A673 (cell line): ENCODE results near the gene UPK1B. TPM values are rescaled to one million over a fixed set of nuclear protein-coding genes. Genes with fewer than 3 reads are reported as not detected.

Experiments
- BruUV-seq: library from RNA; stranded (reverse); fragments of 400-500 nt; replicated peaks from 2 replicates; lab custom pipeline; 2021; lab: Mats Ljungman, UMichigan
- CTCF ChIA-PET: fragments of 300-600 bp; sonication (Branson Sonifier 250); formaldehyde crosslinking; loops from one replicate; lab custom pipeline; 2022; ENCODE audit warnings: antibody characterized with exemption; lab: Charles Lee
- POLR2A ChIA-PET: fragments of 300-600 bp; sonication (Branson Sonifier 250); formaldehyde crosslinking; loops from one replicate; lab custom pipeline; 2022; ENCODE audit warnings: antibody characterized with exemption; ENCODE audit not compliant: low non-redundant PET; lab: Charles Lee
- DNase-seq: peaks from one replicate; pipeline ENCODE4 v3.0.0-alpha.2; 2015; ENCODE audit warnings: low spot score
- H3K27ac ChIP-seq: fragments of 200-600 bp; sonication (generic); 2 replicates; pipeline ENCODE4 v1.5.1; 2016; ENCODE audit warnings: mixed run types, low read depth, mild to moderate bottlenecking, mixed read lengths, antibody characterized with exemption, low read length; ENCODE audit not compliant: poor library complexity, severe bottlenecking
- H3K27me3 ChIP-seq: fragments of 200-600 bp; sonication (generic); replicated peaks from 2 replicates; pipeline ENCODE4 v1.6.1; 2017; ENCODE audit warnings: mixed run types, low read depth, mild to moderate bottlenecking, mixed read lengths, antibody characterized with exemption, low read length; ENCODE audit not compliant: insufficient read depth, poor library complexity
- H3K36me3 ChIP-seq: fragments of 200-600 bp; sonication (generic); 2 replicates; pipeline ENCODE4 v1.6.1; 2016; ENCODE audit warnings: mixed run types, mild to moderate bottlenecking, mixed read lengths, antibody characterized with exemption, low read length; ENCODE audit not compliant: insufficient read depth, poor library complexity, severe bottlenecking
- H3K4me1 ChIP-seq: fragments of 200-600 bp; sonication (generic); 2 replicates; pipeline ENCODE4 v1.6.1; 2017; ENCODE audit warnings: mixed run types, mild to moderate bottlenecking, mixed read lengths, antibody characterized with exemption, low read length; ENCODE audit not compliant: insufficient read depth, poor library complexity, severe bottlenecking
- H3K4me3 ChIP-seq: fragments of 200-600 bp; sonication (generic); 2 replicates; pipeline ENCODE4 v1.5.1; 2016; ENCODE audit warnings: low read depth, mixed run types, mild to moderate bottlenecking, mixed read lengths, low read length; ENCODE audit not compliant: poor library complexity, severe bottlenecking
- H3K9me3 ChIP-seq: fragments of 200-600 bp; sonication (generic); 2 replicates; pipeline ENCODE4 v1.6.1; 2016; ENCODE audit warnings: mixed run types, low read depth, mild to moderate bottlenecking, mixed read lengths, antibody characterized with exemption, low read length; ENCODE audit not compliant: poor library complexity, severe bottlenecking
- EZH2 ChIP-seq: fragments of 200-600 bp; sonication (generic); IDR thresholded peaks from 2 replicates; pipeline ENCODE4 v1.6.1; 2017; ENCODE audit warnings: borderline replicate concordance, low read depth, mild to moderate bottlenecking, mixed read lengths, antibody characterized with exemption, low read length; ENCODE audit not compliant: poor library complexity, severe bottlenecking
- intact Hi-C: fragments of 100-400 bp; cut with micrococcal nuclease; formaldehyde crosslinking; loops from one replicate; pipeline ENCODE4 v1.10.0; 2022; ENCODE audit not compliant: unreplicated experiment
- total RNA-seq: library from RNA; stranded (reverse); gene quantifications from 2 replicates; pipeline ENCODE4 v1.2.3, GENCODE V29; 2021
- TF ChIP-seq, protein P1 (sequence below): fragments of 300-800, 200-600 bp; sonication (generic); conservative IDR thresholded peaks from 2 replicates; pipeline ENCODE4 v1.5.1; 2017; ENCODE audit warnings: low read depth, mild to moderate bottlenecking, antibody characterized with exemption, low read length, moderate library complexity, mixed read lengths

UPK1B gene
- total RNA-seq, 1 experiment from 2014 or later: not detected

DNA sequence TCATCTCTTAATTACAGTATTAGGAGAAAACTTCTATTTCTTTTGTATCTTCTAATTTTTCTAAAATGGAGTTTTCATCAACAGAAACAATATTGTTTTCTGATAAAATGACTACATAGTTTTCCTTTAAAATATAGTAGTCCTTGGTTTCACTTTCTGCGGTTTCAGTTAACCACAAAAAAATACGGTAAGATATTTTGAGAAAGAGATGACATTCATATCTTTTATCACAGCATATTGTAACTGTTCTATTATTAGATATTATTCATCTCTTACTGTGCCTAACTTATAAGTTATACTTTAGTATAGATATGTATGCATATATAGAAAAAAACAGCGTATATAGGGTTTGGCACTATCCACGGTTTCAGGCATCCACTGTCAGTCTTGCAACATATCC lies 65.0 kb downstream of the UPK1B start:
- Histone ChIP-seq H3K36me3 (no peaks in the 10 kb centered on the region), H3K4me3 (no peak overlapping the region), H3K27ac (no peak overlapping the region), H3K27me3 (no peaks in the 10 kb centered on the region), H3K9me3 (no peaks in the 10 kb centered on the region), H3K4me1 (peaks cover 11% of the 10 kb centered on the region)
- BruUV-seq: no TSS peak
- no peak for DNase-seq
- intact Hi-C loops: no loop called here
- CTCF ChIA-PET: no interaction called here
- POLR2A ChIA-PET: no interaction called here
- TF ChIP-seq, protein P1, sequence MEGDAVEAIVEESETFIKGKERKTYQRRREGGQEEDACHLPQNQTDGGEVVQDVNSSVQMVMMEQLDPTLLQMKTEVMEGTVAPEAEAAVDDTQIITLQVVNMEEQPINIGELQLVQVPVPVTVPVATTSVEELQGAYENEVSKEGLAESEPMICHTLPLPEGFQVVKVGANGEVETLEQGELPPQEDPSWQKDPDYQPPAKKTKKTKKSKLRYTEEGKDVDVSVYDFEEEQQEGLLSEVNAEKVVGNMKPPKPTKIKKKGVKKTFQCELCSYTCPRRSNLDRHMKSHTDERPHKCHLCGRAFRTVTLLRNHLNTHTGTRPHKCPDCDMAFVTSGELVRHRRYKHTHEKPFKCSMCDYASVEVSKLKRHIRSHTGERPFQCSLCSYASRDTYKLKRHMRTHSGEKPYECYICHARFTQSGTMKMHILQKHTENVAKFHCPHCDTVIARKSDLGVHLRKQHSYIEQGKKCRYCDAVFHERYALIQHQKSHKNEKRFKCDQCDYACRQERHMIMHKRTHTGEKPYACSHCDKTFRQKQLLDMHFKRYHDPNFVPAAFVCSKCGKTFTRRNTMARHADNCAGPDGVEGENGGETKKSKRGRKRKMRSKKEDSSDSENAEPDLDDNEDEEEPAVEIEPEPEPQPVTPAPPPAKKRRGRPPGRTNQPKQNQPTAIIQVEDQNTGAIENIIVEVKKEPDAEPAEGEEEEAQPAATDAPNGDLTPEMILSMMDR: no peak
- TF ChIP-seq EZH2: no peak

DNA sequence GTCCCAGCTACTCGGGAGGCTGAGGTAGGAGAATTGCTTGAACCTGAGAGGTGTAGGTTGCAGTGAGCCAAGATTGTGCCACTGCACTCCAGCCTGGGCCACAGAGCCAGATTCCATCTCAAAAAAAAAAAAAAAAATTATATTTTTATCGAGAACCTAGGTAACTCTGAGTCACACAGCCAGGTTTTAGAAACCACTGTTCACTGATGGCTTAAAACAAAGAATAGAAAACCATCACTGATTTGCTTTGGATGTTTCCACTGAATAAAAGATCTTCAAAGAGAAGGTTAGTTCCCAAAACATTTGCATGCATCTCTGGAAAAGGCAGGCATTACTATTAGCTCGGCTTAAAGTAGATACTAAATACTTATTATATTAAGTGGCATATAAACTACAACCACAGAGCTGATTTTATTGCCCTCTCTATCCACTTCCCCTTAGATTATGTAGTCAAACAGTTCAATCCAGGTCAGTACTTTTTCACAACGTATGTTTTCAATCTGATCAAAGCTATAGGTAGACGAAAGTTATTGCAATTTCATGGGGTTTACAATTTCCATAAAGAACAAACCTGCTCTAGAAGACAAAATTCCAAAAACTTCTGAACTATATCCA lies 65.9 kb downstream of the UPK1B start:
- Histone ChIP-seq H3K4me3 (peak overlapping the region; percentile 83), H3K36me3 (no peaks in the 10 kb centered on the region), H3K27ac (no peak overlapping the region), H3K4me1 (peaks cover 11% of the 10 kb centered on the region), H3K27me3 (no peaks in the 10 kb centered on the region), H3K9me3 (no peaks in the 10 kb centered on the region)
- intact Hi-C loops: no loop called here
- no peak for DNase-seq
- POLR2A ChIA-PET: no interaction called here
- TF ChIP-seq, protein P1: no peak
- TF ChIP-seq EZH2: no peak
- CTCF ChIA-PET: no interaction called here
- TSS peak; percentile 52 for BruUV-seq

DNA sequence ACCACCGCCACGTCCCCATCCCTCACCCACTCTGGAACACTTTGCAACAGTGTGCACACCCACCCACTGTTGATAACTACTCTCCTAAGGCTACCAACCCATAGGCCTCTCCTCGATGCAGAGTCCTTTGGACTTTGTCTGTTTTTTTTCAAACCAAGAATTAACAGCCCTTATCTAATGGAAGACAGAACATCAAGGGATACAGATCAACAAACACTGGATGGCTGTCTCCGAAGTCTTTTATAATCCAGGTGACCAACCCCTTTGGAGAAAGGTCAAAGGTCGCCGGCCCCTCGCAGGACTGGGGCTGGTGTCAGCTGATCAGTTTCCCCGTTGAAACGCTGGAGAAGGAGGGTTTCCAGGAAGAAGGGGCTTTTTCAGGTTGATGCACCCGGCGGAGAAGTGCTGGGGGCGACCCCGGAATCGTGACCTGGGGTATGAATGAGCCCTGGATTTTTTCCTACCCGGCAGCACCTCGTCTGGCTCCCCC lies 66.7 kb downstream of the UPK1B start:
- intact Hi-C loops: no loop called here
- ChIA-PET POLR2A (no interaction called here), CTCF (interaction anchor here (1.4 to 1.7 kb wide), 3 partner anchors 113 to 357 kb away, joined by 4 to 14 read pairs (median 4); no protein-coding TSS in a partner anchor)
- Histone ChIP-seq H3K27ac (peak overlapping the region; percentile 74), H3K4me3 (peak overlapping the region; percentile 83), H3K36me3 (no peaks in the 10 kb centered on the region), H3K27me3 (no peaks in the 10 kb centered on the region), H3K9me3 (no peaks in the 10 kb centered on the region), H3K4me1 (peaks cover 11% of the 10 kb centered on the region)
- peak; percentile 14 for DNase-seq
- TF ChIP-seq, protein P1: no peak
- TF ChIP-seq EZH2: no peak
- BruUV-seq: no TSS peak
